OCI-LY3 (cell line): ENCODE data around the gene SLC25A29.

Source experiments
- EZH2phosphoT487 ChIP-seq: fragments of 200-600 bp; shearing (Covaris generic); IDR thresholded peaks from 2 replicates; pipeline ENCODE4 v1.6.1; 2018; ENCODE audit warnings: antibody characterized with exemption, mixed run types, low read depth
- TF ChIP-seq, protein P1 (sequence below): fragments of 200-600, 300-600 bp; sonication (generic); IDR thresholded peaks from 2 replicates; pipeline ENCODE4 v1.5.1; 2014; ENCODE audit warnings: antibody characterized with exemption, low read length, low read depth

DNA sequence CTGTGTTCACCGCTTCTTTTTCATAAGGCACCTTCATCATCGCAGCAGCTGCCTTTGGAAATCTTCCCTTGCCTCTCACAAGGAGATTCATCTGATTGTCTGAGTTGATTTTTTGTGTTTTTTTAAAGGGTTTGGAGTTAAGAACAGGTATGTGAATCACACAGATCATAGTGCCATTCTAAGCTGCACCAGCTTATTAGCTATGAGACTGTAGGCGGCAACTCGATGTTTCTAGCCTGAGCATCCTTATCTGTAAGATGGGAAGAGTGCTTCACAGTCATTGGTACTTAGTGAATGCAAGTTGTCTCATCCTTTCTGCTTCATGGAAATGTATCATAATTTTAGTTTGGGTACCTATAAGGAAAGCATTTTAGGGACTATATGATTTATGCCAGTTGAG, 32.0 kb downstream of the SLC25A29 start:
- TF ChIP-seq, protein P1, sequence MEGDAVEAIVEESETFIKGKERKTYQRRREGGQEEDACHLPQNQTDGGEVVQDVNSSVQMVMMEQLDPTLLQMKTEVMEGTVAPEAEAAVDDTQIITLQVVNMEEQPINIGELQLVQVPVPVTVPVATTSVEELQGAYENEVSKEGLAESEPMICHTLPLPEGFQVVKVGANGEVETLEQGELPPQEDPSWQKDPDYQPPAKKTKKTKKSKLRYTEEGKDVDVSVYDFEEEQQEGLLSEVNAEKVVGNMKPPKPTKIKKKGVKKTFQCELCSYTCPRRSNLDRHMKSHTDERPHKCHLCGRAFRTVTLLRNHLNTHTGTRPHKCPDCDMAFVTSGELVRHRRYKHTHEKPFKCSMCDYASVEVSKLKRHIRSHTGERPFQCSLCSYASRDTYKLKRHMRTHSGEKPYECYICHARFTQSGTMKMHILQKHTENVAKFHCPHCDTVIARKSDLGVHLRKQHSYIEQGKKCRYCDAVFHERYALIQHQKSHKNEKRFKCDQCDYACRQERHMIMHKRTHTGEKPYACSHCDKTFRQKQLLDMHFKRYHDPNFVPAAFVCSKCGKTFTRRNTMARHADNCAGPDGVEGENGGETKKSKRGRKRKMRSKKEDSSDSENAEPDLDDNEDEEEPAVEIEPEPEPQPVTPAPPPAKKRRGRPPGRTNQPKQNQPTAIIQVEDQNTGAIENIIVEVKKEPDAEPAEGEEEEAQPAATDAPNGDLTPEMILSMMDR = no peak
- TF ChIP-seq EZH2phosphoT487 = no peak
